ENCODE results near the gene CDH23.

DNA sequence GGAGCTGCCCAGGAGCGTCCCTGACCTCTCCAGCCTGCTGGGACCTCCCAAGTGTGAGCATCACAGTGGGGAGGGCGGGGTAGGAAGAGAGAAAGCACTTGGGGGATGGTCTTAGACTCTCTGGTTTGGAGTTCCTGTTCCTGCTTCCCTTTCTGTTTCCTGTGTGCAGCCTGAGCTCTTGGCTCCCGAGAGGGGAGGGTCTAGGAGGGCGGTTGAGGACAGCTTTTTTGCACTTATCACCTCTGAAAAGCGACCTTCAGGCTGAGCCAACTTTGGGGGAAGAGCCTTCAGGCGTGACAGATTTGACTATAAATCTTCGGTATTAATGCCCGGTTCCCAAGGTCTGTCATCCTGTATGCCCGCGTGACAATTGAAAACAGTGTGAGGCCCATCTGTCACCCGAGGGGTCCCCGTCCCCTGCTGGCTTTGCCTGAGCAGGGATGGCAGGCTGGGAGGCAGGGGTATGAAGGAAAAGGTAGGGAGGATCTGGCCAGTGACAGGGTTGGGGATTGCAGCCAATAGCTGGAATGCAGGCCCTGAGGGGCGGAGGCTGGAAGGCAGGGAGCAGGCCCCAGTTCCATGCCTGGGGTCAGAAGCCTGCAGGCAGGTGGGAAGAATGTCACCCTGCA lies 78.6 kb downstream of the CDH23 start:
- TF ChIP-seq, protein P1, sequence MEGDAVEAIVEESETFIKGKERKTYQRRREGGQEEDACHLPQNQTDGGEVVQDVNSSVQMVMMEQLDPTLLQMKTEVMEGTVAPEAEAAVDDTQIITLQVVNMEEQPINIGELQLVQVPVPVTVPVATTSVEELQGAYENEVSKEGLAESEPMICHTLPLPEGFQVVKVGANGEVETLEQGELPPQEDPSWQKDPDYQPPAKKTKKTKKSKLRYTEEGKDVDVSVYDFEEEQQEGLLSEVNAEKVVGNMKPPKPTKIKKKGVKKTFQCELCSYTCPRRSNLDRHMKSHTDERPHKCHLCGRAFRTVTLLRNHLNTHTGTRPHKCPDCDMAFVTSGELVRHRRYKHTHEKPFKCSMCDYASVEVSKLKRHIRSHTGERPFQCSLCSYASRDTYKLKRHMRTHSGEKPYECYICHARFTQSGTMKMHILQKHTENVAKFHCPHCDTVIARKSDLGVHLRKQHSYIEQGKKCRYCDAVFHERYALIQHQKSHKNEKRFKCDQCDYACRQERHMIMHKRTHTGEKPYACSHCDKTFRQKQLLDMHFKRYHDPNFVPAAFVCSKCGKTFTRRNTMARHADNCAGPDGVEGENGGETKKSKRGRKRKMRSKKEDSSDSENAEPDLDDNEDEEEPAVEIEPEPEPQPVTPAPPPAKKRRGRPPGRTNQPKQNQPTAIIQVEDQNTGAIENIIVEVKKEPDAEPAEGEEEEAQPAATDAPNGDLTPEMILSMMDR (IDR thresholded peaks at IDR 0.05), result no peak
- TF ChIP-seq EZH2 (IDR thresholded peaks at IDR 0.05; ENCODE audit: borderline replicate concordance, insufficient read depth, low read depth, low read length, poor library complexity, severe bottlenecking), result no peak
